NCI-H2196 (cell line): ENCODE results near the gene DYNC2I2.
"Not testable (repeated sequence)": the region's sequence is repeated elsewhere in the genome, so short reads cannot be mapped to it uniquely, and the experiment has no call there.

Source experiments
- DNase-seq: peaks from one replicate; lab custom pipeline; 2025; ENCODE audit not compliant: unreplicated experiment; lab: John Stamatoyannopoulos, UW

The DYNC2I2 gene

GRCh38 chr9:128656416-128657343 is at the start of gene DYNC2I2:
TSS of gene DYNC2I2 (minus strand) at chr9:128656847. CDS start at chr9:128656726, 121 bp downstream.
- peak; percentile 92 for DNase-seq

- DNase-seq: no peak
These were observed 49.4 kb upstream of the DYNC2I2 start for GRCh38 chr9:128706045-128706444.

- no peak for DNase-seq
These were observed 48.7 kb upstream of the DYNC2I2 start for GRCh38 chr9:128705051-128705965.

GRCh38 chr9:128704356-128704670 is 47.7 kb upstream of the DYNC2I2 start:
- no peak for DNase-seq

GRCh38 chr9:128703616-128704355 is 47.1 kb upstream of the DYNC2I2 start:
- DNase-seq: no peak

GRCh38 chr9:128702949-128703615 is 46.4 kb upstream of the DYNC2I2 start:
- no peak for DNase-seq

- peak; percentile 89 for DNase-seq
These were observed 45.9 kb upstream of the DYNC2I2 start, which contains the start of gene PKN3 for GRCh38 chr9:128702445-128702948. TSS of gene PKN3 (plus strand) at chr9:128702503. CDS start at chr9:128702916, 413 bp downstream.

GRCh38 chr9:128701227-128701854 is 44.7 kb upstream of the DYNC2I2 start:
- DNase-seq: no peak

GRCh38 chr9:128699096-128699795 is 42.6 kb upstream of the DYNC2I2 start:
- not testable (repeated sequence) for DNase-seq

- DNase-seq: no peak
These were observed 40.5 kb upstream of the DYNC2I2 start for GRCh38 chr9:128696923-128697707.

GRCh38 chr9:128694344-128694743 is 37.7 kb upstream of the DYNC2I2 start:
- no peak for DNase-seq

- DNase-seq: not testable (repeated sequence)
These were observed 37.1 kb upstream of the DYNC2I2 start for GRCh38 chr9:128693738-128694137.

- no peak for DNase-seq
These were observed 34.0 kb upstream of the DYNC2I2 start for GRCh38 chr9:128690684-128691034.

- DNase-seq: peak; percentile 47
These were observed 33.4 kb upstream of the DYNC2I2 start for GRCh38 chr9:128689820-128690683.

GRCh38 chr9:128689293-128689774 is 32.7 kb upstream of the DYNC2I2 start:
- DNase-seq: peak; percentile 61

- peak; percentile 96 for DNase-seq
These were observed 32.0 kb upstream of the DYNC2I2 start, which contains the start of gene SET for GRCh38 chr9:128688501-128689292. TSS of gene SET (plus strand) at chr9:128689222. CDS start at chr9:128689583, 361 bp downstream.
